Measurements from ENCODE around the gene CUTC.
"Not testable (repeated sequence)": the region's sequence is repeated elsewhere in the genome, so short reads cannot be mapped to it uniquely, and the experiment has no call there.

CUTC gene

GRCh38 chr10:99732033-99732842 is at the start of gene CUTC, which contains the start of gene COX15:
TSS of gene CUTC (plus strand) at chr10:99732234. CDS start at chr10:99732349, 115 bp downstream.
TSS of gene COX15 (minus strand) at chr10:99732127. CDS start at chr10:99732049, 78 bp downstream.
- DNase-seq (ENCODE audit: low read depth in 2 of 2), result peak; percentile 89

GRCh38 chr10:99682752-99683151 is 49.3 kb upstream of the CUTC start:
- no peak for DNase-seq (ENCODE audit: low read depth in 2 of 2)

DNA sequence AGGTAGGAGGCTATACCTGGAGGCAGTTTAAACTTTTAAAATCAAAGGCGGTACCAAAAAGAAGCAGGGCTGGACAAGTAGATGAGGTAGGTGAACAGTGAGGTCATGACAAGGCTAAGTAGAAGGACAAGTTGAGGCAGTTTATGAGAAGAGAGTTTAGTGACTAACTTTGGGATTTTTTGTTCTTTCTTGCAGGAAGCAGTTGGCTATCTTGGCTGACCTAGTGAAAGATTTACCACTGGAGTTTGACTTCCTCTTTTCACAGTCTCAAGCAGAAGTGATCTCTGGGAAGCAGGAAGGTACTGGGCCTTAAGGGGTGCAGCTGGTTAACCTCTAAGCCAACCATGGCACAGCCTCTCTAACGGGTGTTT is 46.5 kb upstream of the CUTC start:
- no peak for DNase-seq (ENCODE audit: low read depth in 2 of 2)

- no peak for DNase-seq (ENCODE audit: low read depth in 2 of 2)
Observed at GRCh38 chr10:99689461-99689860, 42.6 kb upstream of the CUTC start.

GRCh38 chr10:99693933-99694583 is 38.0 kb upstream of the CUTC start:
- DNase-seq (ENCODE audit: low read depth in 2 of 2), result no peak

DNA sequence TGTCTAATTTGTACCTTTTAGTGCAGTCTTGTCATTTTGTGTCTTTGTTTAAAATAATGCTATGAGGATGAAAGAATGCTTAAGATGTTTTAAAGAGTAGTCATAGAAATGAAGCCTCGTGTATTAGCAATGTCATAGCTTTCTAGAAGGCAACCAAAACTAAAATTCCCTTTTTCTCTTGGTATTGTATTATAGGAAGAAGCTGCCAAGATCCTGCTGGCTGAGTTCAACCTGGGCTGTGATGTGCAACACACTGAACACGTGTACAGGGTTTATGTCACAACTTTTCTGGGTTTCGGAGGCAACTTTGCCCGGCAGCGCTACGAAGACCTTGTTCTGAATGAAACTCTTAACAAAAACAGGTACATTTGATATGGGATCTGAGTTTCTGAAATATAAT is 36.3 kb upstream of the CUTC start:
- no peak for DNase-seq (ENCODE audit: low read depth in 2 of 2)

DNA sequence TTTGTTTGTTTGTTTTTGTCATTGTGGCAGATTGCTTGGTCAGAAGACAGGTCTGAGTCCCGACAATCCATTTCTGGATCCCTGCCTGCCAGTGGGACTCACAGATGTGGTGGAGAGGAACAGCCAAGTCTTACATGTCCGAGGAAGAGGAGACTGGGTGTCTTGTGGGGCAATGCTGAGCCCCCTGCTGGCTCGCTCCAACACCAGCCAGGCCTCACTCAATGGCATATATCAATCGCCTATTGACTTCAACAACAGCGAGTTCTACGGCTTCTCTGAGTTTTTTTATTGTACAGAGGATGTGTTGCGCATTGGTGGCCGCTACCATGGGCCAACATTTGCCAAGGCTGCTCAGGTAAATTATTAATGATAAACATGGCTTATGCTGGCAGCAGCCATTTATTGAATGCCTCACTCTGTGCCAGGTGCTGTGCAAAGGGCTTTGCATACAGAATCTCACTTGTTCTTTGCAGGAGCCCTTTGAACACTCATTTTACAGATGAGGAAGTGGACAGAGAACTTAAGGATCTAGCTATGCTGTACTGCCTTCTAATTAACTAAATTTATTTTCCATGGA is 33.4 kb upstream of the CUTC start:
- no peak for DNase-seq (ENCODE audit: low read depth in 2 of 2)

DNA sequence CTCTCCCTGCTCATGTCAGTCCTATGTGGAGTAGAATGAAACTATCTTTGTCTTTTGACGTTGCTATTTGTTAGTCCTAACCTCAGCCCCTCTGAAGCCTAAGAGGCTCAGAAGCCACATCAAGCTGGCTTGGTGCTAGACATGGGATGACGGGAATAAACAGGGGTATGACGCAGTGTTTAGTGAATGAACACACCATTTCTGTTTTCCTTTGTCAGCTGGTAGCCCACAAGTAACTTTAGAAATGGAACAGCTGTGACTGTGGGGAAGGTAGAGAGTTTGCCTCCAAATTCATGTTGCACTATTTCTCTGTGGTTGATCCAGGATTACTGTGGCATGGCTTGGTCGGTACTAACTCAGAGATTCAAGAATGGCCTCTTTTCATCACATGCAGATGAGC is 31.4 kb upstream of the CUTC start:
- DNase-seq (ENCODE audit: low read depth in 2 of 2), result no peak

- DNase-seq (ENCODE audit: low read depth in 2 of 2), result no peak
Observed at GRCh38 chr10:99708428-99709012, 23.5 kb upstream of the CUTC start.

DNA sequence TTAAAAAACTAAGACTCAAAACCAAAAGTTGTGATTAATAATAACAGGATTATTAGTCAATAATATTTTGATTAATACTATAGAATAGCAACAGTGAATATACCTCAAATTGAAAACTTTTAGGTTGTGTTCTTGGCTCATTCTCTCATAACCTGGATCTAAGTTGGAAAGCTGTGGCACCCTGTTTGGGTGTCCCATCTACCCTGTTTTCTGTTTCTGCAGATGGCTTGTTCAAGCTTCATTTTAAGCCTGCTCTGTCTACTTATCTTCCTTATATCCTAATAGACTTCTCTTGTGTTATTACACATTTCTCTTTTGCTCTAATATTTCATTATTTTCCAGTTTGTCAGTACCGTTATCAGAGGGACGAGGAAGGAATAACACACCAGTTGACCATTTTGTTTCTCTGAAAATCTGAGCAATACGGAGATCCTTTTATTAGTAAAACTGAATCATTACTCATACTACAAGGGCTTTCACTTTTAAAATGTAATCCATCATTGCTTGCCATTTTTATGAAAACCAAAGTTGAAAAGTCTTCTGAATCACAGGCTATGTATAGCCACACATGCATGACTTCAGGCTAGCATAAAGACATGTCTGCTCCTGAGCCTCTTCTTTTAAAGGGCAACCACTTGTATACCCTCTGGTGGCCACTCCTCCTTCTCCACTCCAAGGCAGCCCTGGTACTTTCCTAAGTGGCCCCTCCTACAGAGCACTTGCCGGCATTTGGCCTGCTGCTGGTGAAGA is 22.4 kb upstream of the CUTC start:
- DNase-seq (ENCODE audit: low read depth in 2 of 2), result no peak

DNA sequence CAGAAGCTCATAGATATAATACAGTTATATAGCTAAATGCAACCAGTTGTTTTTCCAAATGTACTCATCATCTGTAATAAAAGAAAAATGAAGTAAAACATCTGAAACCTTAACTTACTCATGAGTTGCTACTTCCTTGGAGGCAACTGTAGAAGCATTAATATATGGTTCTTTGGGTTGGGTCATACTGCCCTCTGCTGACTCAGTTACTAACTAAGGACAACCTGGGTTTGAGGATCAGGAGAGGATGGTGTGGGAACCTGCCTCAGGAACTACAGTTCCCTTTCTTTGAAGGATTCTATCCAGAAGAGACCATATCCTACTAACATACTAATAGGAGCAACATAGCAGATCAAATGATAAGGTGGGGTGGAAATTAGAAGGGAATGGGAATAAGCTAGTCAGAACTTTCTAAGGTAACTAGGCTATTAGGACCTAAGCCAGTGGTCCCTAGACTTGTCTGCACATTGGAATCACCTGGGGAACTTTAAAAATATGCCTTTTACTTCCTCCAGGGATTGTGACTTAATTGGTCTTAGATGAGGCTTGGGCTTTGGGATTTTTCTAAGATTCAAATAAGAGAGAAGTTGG is 20.8 kb upstream of the CUTC start:
- DNase-seq (ENCODE audit: low read depth in 2 of 2), result peak in 1 of 2 donors; percentile 10

GRCh38 chr10:99714446-99714845 is 17.6 kb upstream of the CUTC start:
- no peak for DNase-seq (ENCODE audit: low read depth in 2 of 2)

DNA sequence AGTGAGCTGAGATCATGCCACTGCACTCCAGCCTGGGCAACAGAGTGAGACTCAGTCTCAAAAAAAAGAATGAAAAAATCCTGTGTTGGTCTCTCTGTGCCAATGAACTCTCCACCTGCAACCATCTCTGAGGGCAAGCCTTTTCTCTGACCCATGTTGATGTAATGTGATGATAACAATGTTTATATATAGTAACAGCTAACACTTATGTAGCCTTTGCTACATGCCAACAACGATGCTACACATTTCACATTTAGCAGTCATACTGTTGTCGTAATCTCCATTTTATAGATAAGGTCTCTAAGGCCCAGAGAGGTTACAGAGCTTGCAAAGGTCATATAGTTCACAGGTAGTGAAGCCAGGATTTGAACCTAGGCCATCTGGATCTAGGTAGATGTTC is 11.6 kb upstream of the CUTC start:
- no peak for DNase-seq (ENCODE audit: low read depth in 2 of 2)

DNA sequence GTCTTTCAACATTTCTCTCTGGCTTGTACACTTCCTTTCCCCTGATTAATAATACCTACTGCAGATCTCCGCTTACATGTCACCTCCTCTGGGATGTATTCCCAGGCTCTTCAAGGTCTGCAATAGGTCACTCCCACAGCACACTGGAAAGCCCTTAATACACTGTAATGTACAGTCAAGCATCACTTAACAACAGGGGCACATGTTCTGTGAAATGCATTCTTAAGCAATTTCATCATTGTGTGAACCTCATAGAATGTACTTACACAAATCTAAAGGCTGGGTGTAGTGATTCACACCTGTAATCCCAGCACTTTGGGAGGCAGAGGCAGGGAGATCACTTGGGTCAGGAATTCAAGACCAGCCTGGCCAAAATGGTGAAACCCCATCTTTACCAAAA is 2.0 kb upstream of the CUTC start:
- DNase-seq (ENCODE audit: low read depth in 2 of 2), result no peak

DNA sequence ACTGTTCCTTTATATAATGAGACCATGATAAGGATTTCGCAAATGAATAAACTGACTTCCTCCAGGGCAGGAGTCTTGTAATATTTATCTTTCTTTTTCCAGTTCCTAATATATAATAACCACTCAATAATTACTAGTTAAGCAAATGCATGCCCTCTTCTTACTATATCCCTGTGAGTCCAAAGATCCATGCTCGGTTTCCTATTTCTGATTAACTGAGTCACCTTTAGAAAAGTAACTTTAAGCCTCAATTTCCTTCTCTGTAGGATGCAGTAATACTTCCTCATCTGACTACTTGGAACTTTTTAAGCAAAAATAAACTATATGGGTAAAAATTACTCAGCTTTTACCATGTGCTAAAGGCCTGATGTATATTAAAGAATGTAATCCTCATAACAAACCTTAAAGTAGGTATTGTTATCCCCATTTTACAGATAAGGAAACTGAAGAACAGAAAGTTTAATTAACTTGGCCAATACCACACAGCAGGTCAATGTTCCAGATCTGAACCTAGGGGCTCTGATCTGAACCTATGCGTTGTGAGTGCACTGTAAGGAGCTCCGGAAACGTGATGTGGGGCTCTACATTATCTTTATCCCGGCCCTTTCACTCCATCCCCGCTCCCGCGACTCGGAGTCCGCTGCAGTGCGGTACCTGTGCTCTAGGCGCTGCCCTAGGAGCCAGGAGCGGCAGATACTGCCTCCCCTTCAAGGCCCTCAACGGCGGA is 565 bp upstream of the CUTC start:
- DNase-seq (ENCODE audit: low read depth in 2 of 2), result no peak

DNA sequence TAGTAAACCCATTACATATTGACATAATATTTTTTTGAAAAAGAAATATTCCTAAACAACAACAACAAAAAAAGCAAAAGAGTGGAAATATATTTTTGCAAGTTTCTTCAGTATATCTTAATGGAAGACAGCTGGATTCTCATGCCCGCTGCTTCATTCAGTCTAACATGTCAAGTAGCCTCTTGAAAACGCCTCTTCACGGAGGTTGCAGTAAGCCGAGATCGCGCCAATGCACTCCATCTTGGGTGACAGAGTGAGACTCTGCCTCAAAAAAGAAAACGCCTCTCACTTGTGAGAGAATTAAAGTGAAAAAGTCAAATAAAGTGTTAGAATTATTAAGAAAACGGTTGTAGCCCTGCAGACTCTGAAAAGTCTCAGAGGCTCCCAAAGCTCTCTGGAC is 1.3 kb downstream of the CUTC start:
- DNase-seq (ENCODE audit: low read depth in 2 of 2), result no peak

DNA sequence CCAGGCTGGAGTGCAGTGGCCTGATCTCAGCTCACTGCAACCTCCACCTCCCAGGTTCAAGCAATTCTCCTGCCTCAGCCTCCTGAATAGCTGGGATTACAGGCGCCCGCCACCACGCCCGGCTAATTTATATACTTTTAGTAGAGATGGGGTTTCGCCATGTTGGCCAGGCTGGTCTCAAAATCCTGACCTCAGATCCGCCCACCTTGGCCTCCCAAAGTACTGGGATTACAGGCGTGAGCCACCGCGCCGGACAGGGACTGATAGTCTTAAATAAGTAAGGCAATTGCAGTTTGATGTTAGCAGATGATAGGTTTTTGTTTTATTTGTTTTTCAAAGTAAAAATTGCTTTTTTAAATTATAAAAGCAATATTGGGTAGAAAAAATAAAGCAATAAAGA is 2.1 kb downstream of the CUTC start:
- not testable (repeated sequence) for DNase-seq (ENCODE audit: low read depth in 2 of 2)

DNA sequence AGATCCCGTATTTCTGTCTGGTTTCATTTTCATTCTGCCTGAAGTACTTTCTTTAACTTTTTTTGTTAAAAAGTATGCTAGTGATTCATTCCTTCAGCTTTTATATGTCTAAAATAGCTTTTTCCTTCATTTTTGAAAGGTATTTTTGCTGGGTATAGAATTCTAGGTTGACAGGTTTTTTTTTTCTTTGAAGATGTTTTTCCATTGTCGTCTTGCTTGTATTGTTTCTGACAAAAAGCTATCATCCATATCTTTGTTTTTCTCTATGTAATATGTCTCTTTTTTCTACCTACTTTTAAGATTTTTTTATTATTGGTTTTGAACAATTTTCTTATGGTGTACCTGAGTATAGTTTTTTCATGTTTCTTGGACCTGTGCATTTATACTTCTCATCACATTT is 8.2 kb downstream of the CUTC start:
- DNase-seq (ENCODE audit: low read depth in 2 of 2), result no peak

DNA sequence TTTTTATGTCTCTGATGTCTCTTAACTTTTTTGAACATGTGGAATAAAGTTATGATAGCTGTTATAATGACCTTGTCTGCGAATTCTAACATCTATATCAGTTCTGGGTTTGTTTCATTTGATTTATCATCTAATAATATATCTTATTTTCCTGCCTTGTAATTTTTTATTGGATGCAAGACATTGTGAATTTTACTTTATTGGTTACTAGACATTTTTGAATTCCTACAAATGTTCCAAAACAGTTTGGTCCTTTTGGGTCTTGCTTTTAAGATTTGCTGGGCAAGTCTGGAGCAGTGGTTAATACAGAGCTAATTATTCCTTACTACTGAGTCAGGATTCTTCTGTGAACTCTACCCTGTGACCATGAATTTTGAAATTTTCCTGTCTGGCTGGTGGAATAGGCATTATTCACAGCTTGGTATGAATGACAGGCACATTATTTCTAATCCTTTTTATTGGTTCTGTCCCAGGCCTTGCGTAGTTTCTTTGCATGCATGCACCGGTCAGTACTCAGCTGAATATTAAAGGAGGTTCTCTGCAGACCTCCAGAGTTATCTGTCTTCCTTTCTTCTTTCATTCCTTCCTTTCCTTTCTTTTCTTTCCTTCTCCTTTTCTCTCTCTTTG is 9.0 kb downstream of the CUTC start:
- DNase-seq (ENCODE audit: low read depth in 2 of 2), result no peak

DNA sequence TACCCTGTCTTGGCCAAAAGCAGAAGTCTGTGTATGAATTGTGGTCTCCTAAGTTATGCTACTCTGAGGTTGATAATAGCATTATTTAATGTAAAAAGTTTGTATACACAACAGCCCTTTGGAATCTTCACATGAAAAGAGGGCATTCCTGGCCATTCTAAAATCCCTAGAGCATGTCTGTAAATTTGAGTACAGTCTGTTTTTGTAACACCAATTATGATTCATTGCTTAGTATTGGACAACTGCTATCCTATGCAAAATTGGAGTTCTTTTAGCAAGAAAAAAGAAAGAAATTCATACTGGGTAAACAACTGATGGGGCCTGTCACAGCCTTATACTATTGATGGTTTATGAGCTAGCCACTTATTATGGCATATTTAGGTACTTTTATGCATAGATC is 10.2 kb downstream of the CUTC start:
- no peak for DNase-seq (ENCODE audit: low read depth in 2 of 2)

Data from activated CD4-positive, alpha-beta T cell treated with anti-CD3 and anti-CD28 coated beads for 24 hours (primary cell).